HG02678 (cell line): ENCODE results near the gene VWDE.
A peak's percentile ranks its signal among the peaks of the same experiment; 100 is the strongest.

ENCODE experiments used
- ATAC-seq: cut with Tn5 transposase; IDR thresholded peaks from one replicate; pipeline ENCODE4 v1.9.1; 2021; ENCODE audit warnings: mild to moderate bottlenecking, moderate library complexity; ENCODE audit not compliant: unreplicated experiment

Gene VWDE

DNA sequence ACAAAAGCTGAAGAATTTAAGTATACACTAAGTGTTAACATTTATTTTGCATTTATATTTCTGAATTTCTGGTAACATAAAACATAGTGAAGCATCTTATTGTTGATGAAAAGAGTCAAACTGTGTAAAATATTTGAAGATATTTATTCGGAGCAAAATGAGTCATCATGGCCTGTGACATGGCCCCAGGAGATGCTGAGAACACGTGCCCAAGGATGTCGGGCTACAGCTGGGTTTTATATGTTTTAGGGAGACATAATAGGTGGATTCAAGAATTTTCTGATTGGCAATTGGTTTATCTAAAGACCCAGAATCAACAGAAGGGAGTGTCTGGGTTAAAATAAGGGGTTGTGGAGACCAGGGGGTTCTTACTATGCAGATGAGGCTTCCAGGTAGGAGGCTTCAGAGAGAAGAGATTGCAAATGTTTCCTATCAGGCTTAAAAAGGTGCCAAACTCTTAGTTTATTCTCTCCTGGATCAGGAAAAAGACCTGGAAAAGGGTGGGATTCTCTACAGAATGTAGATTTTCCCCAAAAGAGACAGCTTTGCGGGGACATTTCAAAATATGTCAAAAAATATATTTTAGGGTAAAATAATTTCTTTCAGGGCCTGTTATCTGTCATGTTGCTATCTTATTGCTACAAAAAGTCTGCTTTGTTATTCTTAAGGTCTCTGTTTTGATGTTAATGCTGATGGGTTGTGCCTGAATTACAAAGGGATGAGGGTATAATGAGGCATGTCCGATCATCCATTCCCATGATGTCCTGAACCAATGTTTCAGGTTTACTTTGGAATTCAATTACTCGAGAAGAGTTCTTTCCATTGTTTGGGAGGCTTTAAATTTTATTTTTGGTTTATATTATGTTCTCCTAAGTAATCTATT, 74.5 kb downstream of the VWDE start:
- ATAC-seq: no peak

- ATAC-seq: no peak
These were observed 75.7 kb downstream of the VWDE start for GRCh38 chr7:12327922-12328321.

DNA sequence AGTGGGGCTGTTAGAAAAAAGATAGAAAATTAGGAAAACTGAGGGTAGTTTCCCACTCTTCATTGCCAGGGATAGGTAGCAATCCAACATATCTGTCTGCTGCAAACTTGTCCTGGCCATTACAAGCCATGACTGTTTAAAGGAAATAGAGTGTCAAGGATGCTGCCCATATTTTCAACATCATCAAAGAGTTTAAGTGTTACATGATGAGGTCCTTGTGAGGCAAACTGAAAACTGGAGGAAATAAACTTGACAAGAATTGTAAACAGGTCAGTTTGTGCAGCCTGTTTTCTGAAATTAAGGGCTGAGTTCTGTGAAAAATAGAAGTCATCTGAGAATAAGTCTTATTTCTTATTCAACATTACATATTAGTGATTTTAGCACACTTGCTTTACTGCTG, 78.0 kb downstream of the VWDE start:
- no peak for ATAC-seq

DNA sequence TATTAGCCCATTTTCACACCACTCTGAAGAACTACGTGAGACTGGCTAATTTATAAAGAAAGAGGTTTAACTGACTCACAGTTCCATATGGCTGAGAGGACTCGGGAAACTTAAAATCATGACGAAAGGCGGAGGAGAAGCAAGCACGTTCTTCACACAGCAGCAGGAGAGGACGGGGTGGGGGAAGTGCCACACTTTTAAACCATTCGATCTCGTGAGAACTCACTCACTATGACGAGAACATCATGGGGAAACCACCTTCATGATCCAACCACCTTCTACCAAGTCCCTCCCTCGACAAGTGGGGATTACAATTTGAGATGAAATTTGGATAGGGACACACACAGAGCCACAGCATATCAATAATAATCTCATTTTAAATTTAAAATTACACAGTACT, 80.2 kb downstream of the VWDE start:
- ATAC-seq: no peak

- no peak for ATAC-seq
These were observed 80.8 kb downstream of the VWDE start for GRCh38 chr7:12322903-12323300.

GRCh38 chr7:12322284-12322902, 81.3 kb downstream of the VWDE start:
- ATAC-seq: no peak

- no peak for ATAC-seq
These were observed 82.5 kb downstream of the VWDE start for GRCh38 chr7:12320987-12321647.

GRCh38 chr7:12320241-12320986, 83.3 kb downstream of the VWDE start:
- ATAC-seq: no peak

DNA sequence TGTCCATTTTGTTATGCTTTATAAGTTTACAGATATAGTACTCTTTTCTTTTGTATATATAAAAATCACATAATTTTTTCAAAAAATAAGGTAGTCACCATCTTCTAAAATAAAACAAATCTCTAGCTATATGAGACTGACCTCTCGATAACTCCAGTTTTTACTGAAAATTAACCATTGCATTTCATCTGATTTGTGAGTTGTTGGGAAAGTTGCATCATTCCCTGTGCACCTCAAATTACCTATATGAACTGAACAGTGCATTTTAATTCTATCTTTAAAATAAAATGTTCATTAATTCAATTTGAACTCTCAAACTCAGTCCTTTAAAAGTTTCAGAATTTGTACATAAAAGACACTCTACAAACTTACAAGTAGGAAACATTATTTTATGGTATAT, 86.0 kb downstream of the VWDE start:
- ATAC-seq: no peak

- no peak for ATAC-seq
These were observed 86.7 kb downstream of the VWDE start for GRCh38 chr7:12316925-12317324.

DNA sequence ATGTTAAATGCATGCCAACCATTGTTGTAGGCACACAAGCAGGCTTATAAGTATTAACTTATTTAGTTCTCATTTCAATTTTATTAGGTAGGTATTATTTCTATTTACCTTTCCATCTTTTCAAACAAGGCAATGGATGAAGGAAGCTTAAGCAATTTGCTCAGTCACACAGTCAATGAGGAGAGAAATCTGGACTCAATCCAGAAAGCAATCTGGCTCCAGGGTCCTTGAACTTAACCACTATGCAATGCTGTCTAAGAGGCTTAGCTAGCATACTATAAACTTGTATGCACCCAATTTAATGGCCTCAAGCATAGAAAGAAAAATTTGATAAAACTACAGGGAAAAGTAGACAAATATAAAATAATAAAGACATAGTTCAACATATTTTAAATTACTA, 88.6 kb downstream of the VWDE start:
- no peak for ATAC-seq

GRCh38 chr7:12314199-12314598, 89.5 kb downstream of the VWDE start:
- ATAC-seq: peak; percentile 47

DNA sequence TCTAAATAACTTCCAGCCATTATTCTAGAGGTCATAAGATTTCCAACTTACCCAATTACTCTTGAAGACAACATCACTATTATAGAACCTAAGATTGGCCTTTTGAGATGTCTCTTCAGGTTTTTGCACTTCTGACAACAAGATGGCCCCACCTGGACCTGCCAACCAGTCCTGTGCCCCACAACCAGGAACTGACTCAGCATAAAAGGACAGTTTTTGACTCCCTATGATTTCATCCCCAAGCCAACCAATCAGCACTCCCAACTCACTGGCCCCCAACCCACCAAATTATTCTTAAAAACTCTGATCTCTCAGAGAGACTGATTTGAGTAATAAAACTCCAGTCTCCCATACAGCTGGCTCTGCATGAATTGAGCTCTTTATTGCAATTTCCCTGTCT, 98.2 kb downstream of the VWDE start:
- no peak for ATAC-seq

DNA sequence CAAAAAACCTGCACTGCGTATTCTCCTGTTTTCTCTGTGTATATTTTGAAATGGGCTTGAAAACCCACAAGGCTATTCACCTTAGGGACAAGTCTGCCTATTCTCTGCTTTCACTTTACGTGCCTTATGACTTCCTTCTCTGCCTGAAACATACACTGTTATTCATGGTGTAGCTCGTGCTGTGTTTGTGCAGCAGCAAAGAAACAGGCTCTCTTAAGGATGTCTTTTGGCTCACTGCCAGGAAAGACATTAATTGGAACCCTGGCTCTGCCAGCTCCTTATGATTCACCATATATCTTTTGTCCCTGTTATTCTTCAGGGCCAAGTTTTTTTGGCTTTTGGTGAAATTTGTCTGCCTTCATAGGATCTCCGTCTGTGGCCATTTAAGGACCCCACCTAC, 100.2 kb downstream of the VWDE start:
- ATAC-seq: no peak

DNA sequence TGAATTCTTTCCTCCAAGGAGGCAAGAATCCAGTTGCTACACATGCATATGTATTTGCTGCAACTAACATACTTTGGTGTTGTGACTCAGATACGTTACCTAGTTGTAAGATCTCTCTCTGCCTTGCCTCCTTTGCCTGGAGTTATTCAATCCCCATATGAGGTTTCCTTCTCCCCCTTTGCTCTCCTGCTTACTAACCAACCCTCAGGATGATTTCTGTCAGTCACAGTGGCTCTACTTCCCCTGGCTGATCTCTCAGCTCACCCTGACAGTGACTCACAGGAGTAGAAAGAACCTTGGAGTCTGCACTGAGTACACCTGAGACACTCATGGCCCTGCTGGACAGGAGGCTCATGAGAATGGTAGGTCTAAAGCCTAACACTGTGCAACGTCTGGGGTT, 100.6 kb downstream of the VWDE start:
- no peak for ATAC-seq

- no peak for ATAC-seq
These were observed 103.2 kb downstream of the VWDE start for GRCh38 chr7:12300415-12300814.

DNA sequence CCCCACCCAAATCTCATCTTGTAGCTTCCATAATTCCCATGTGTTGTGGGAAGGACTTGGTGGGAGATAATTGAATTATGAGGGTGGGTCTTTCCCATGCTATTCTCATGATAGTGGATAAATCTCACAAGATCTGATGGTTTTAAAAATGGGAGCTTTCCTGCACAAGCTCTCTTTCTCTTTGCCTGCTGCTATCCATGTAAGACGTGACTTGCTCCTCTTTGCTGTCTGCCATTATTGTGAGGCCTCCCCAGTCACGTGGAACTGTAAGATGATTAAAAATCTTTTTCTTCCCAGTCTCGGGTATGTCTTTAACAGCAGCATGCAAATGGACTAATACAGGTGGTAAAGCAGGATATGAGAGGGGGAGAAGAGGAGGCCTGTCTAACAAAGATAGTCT, 104.3 kb downstream of the VWDE start:
- no peak for ATAC-seq

- ATAC-seq: no peak
These were observed 106.2 kb downstream of the VWDE start for GRCh38 chr7:12297283-12298108.

DNA sequence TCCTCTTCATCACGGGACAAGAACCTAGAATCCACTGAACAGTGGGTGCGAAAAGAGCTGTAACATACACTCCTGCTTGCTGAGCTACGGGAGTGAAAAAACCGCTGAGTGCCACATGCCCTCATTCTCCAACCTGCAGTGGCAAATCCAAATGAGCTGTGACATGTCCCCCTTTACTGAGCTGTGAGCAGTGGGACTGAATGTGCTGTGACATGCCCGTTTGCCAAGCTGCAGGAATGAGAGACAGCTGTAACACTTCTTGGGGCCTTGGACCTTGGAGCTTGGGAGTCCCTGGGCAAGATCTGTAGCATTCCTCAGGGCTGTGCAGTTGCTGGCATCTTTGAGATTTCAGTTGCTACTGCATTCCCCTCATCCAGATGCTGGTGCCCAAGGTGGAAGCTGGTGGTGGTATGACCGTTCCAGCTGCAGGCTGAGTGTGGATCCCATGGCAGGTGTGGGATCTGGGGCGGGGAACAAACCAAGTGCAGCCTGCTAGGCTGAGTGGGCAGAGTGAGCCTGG, 107.6 kb downstream of the VWDE start:
- no peak for ATAC-seq

GRCh38 chr7:12294701-12295100, 109.0 kb downstream of the VWDE start:
- no peak for ATAC-seq
